GM18517 (cell line): Measurements from ENCODE around the gene SULF2.
"Not testable (repeated sequence)": the region's sequence is repeated elsewhere in the genome, so short reads cannot be mapped to it uniquely, and the experiment has no call there.

Experiments used
- ATAC-seq: cut with Tn5 transposase; IDR thresholded peaks from one replicate; pipeline ENCODE4 v1.9.1; 2021; ENCODE audit warnings: mild to moderate bottlenecking, moderate library complexity; ENCODE audit not compliant: unreplicated experiment

The SULF2 gene

DNA sequence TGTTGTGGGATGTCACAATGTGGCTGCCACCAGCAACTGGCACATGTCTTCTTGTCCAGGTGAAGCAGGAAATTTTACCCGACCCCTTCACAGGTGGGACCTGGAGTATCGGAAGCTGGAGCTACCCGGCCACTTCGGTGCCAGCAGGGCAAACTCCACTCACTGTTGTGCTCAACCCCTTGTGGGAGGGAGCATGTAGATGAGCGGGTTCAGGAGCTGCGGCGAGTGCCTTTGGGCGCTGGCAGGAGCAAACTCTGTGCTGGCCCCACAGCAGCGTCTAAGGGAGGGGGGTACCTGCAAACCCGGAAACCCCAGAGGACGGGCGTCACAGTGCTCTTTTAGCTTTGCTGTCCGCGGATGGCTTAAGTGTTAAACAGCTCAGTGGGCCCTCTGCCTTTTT, 20.7 kb upstream of the SULF2 start:
- no peak for ATAC-seq

- not testable (repeated sequence) for ATAC-seq
Measured at GRCh38 chr20:47804972-47805371, 19.7 kb upstream of the SULF2 start.

DNA sequence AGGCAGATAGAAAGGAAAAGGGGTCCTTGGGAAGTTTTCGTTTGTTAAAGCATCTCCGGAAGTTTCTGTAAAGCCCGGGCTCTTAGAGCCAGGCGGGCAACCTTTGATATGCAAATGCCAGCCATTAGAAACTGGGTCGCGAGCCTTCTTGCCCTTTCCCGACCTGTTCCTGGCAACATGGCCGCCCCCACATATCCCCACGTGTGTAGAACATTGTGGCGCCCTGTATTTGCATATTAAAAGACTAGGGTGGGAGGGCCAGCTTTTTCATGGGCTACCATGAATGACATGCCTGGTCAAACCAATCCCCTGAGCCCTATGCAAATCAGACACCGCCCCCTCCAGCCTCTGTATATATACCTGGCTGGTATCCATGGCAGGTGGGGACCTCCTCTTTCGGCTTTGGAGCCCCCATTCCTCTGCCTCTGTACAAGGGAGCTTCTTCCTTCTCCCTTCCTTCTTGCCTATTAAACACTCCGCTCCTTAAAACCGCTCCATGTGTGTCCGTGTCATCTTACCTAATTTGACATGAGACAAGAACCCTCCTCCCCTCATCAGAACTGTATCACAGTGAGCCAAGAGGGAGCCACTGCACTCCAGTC, 19.0 kb upstream of the SULF2 start:
- not testable (repeated sequence) for ATAC-seq

DNA sequence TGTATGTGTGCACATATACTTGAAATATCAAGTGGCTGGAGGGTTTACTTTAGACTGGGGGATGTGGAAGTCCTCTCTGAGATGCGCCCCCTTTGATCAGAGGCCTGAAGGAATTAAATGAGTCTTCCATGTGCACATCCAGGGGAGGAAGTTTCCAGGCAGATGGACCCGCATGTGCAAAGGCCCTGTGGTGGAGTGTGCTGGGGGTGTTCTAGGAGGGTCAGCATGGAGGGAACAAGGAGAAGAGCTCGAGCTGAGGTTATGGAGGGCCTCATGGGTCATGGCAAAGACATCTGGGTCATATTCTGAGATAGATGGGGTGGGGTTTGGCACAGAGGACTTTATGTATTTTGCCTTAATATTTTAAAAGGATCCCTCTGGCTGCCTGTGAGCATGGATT, 17.7 kb upstream of the SULF2 start:
- ATAC-seq: no peak

GRCh38 chr20:47802226-47802920, 17.1 kb upstream of the SULF2 start:
- no peak for ATAC-seq

- no peak for ATAC-seq
Measured at GRCh38 chr20:47801759-47802158, 16.5 kb upstream of the SULF2 start.

DNA sequence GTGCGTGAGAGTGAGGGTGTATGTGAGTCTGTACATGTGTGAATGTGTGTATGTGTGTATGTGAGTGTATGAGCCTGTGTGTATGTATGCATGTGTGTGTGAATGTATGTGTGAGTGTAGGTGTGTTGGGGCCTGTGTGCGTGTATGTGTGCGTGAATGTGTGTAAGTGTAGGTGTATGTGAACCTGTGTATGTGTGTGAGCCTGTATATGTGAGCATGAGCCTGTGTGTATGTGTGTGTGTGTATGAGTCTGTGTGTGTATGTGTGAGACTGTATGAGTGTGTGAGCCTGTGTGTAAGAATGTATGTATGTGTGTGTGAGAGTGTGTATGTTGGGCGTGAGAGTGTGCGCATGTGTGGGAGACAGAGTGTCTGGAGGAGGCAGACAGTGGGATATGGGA, 15.8 kb upstream of the SULF2 start:
- no peak for ATAC-seq

DNA sequence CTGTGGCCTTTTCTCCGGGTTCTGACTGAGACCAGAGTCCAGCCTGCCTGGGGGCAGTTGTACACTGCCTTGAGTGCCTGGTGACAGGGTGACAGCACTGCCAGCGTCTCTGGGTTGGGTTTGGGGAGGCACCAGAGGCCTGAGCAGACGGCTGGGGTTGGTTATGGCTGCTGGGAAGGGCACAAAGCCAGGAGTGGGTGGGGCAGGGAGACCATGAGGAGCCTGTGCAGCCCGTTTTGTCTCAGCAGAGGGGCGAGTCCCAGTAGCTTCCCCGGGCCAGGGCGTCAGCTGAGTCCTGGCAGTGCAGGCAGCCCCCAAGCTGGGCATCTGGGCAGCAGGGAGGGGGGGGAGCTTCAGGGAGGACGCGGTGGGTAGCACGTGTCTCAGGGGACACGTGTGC, 15.3 kb upstream of the SULF2 start:
- ATAC-seq: no peak

- ATAC-seq: no peak
Measured at GRCh38 chr20:47799116-47799715, 13.9 kb upstream of the SULF2 start.

DNA sequence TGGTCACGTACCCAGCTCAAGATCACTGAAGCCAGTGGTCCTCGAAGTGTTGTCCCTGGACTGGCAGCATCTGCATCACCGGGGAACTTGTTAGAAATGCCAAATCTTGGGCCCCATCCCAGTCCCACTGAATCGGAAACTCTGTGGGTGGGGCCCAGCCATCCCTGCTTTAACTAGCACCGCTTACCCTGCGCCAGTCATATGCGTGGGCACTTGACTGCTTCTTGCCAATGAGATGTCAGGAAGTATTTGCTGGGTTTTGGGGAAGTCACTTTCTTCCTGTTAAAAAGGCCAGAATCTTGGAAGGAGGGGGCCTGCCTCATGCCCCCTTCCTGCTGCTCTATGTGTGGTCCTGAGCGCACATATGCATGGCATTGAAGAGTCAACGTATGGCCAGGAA, 11.7 kb upstream of the SULF2 start:
- no peak for ATAC-seq

DNA sequence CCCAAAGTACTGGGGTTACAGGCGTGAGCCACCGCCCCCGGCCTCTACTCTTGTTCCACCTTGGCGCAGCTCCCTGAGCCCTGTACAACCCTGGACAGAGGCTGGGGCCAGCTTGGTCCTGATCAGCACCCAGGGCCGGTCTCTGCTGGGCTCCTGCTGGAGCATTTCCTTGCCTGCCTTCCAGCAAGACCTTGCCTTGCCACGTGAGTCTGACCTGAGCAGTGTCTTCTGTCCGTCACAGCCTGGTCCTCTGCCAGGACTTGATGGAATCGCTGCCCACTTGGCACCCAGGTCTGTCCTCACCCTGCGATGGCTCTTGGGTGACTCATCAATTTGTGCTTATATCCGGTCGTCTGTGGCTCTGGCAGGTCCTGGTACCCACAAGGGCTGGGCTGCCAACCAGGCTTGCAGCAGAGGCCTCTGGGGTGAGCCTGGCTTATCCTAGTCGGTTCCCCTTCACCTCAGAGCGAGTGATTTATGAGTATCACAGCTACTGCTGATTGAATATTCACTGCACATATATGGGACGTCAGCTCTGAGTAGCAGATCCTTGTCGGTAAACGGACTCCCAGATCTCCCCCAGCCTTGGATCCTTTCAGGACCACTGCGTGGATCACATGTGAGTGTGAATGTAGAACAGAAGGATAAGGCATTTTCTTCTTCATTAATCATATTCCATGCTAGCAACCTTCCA, 10.1 kb upstream of the SULF2 start:
- ATAC-seq: no peak

- ATAC-seq: not testable (repeated sequence)
Measured at GRCh38 chr20:47794264-47794663, 9.0 kb upstream of the SULF2 start.

- ATAC-seq: no peak
Measured at GRCh38 chr20:47792021-47792618, 6.8 kb upstream of the SULF2 start.

DNA sequence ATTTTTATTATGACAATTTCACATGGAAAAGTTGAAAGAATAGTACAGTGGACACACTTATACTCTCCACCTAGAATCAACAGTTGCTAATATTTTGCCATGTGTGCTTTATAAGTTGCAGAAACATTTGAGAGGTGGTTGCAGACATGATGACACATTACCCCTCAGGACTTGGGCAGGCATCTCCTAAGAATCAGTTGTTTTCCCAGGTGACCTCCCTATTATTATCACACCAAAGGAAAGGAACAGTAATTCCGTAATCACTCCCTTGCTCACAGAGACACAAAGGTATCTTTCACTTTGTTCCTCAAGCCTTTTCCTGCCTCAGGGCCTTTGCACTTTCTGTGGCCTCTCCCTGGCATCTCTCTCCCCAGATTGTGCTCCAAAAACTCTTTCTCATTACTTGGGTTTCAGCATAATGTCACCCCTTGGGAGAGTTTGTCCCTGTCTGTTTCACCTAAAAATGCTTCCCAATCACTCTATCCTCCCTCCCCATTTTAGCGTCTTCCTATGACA, 5.9 kb upstream of the SULF2 start:
- ATAC-seq: no peak

- no peak for ATAC-seq
Measured at GRCh38 chr20:47790580-47790965, 5.3 kb upstream of the SULF2 start.

DNA sequence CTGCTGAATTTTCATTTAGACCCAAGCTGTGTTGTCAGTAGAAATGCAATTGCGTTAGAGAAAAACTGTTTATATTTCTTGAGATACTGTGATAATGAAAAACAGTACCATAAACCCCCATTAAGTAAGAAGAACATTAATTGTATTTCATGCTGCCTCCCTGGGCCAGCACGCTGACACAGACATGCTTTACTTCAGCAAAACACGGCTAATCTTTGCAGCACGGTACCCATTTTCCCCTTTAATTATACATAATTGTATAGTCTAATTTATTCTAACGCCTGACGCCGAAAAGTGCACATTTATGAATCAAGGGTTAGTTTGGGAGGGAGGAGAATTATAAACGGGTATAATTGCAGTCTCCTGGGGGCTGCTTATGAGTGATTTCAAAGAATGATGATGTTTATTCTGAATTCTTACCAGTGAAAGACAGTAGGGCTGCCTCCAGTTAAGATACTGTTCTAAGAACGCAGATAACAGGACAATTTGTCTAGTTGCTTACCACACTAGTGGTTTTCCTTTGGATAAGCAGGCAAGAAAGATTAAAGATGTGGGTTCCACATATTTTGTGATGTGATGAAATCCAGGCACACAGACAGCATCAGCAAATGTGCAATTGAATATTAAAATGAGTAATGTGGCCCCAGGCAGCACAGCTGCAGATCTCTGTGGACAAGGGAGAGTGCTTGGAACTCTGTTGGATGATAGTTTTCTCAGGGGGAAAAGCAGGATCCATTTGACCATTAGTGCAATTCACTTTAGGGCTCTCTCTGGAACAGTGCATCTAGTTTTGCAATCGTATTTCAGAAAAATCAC, 4.7 kb upstream of the SULF2 start:
- ATAC-seq: no peak

DNA sequence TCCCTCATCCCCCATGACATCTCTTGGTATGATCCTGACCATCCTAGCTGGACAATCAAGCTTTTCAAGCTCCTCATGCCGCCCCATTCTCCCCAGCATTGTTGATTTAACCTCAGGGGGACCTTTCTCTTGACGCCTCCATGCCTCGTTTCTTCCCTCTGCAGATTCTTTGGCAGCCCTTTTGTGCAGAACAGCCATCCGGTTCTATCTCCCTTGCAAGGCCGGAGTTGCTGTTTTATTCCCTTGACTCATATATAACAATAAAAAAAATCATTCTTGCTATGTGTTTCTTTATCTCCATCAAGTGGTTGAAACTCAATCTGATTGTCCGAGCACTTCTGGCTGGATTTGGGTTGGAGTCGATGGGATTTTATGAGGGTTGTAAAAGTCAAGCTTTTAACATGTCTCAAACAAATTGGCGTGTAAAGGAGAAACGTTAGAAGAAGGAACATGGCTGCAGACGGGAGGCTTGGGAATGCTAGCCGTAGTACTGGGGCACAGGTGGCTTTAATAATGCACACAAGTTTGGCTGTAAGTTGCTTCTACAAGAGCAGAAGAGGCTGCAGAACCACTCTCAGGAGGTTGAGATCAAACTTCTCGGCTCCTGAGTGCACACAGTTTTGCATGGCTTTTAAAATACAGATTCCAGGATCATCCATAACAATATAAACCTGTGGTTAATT, 3.9 kb upstream of the SULF2 start:
- no peak for ATAC-seq

- ATAC-seq: no peak
Measured at GRCh38 chr20:47788741-47789080, 3.4 kb upstream of the SULF2 start.

GRCh38 chr20:47786765-47787107, 1.5 kb upstream of the SULF2 start:
- ATAC-seq: no peak
